Measurements from ENCODE around the gene PACC1.

The PACC1 gene

GRCh38 chr1:212433577-212434462 lies 19.1 kb upstream of the PACC1 start:
- H3K4ac ChIP-seq (ENCODE audit: low read depth, low read length): no peak overlapping the region
- no peak overlapping the region for H4K5ac ChIP-seq (ENCODE audit: low read length)
- no peak overlapping the region for H3K27ac ChIP-seq (ENCODE audit: low read depth, low read length)
- H2AK5ac ChIP-seq (ENCODE audit: low read length): no peak overlapping the region
- H3K23ac ChIP-seq (ENCODE audit: low read length): no peak overlapping the region
- no peak overlapping the region for H3K18ac ChIP-seq (ENCODE audit: low read length)
- no peaks in the 10 kb centered on the region for H3K27me3 ChIP-seq (ENCODE audit: insufficient read depth, low read length, poor library complexity)
- H4K8ac ChIP-seq (ENCODE audit: low read depth, low read length): no peak overlapping the region
- no peak overlapping the region for H2BK120ac ChIP-seq (ENCODE audit: low read depth, low read length)
- no peaks in the 10 kb centered on the region for H3K36me3 ChIP-seq (ENCODE audit: control insufficient read depth, insufficient read depth, low read length)
- H2BK15ac ChIP-seq (replicated peaks; ENCODE audit: low read depth): no peak overlapping the region
- no peaks in the 10 kb centered on the region for H3K79me1 ChIP-seq (ENCODE audit: low read length)
- H3K4me3 ChIP-seq (ENCODE audit: low read length): no peak overlapping the region
- no peak overlapping the region for H3K56ac ChIP-seq (ENCODE audit: low read length)
- H3K4me2 ChIP-seq (ENCODE audit: low read length): peak overlapping the region; percentile 37
- no peaks in the 10 kb centered on the region for H3K4me1 ChIP-seq (ENCODE audit: control insufficient read depth, low read depth, low read length)
- peak overlapping the region; percentile 58 for H3K9ac ChIP-seq (ENCODE audit: low read length)
- no peaks in the 10 kb centered on the region for H3K79me2 ChIP-seq (ENCODE audit: control insufficient read depth, insufficient read depth, low read length)
- H2BK5ac ChIP-seq (ENCODE audit: low read length): no peak overlapping the region
- no peak for DNase-seq
- no CpG with 5 or more reads among the region's 17 CpGs for WGBS (ENCODE audit: extremely low coverage, insufficient coverage, low lambda C conversion rate)

GRCh38 chr1:212432661-212433576 lies 18.2 kb upstream of the PACC1 start, which contains the start of gene NENF:
TSS of gene NENF (plus strand) at chr1:212432920. CDS start at chr1:212432944, 24 bp downstream.
- Histone ChIP-seq H3K4me1 (ENCODE audit: control insufficient read depth, low read depth, low read length) (no peaks in the 10 kb centered on the region), H2BK15ac (replicated peaks; ENCODE audit: low read depth) (no peak within 1 kb of the TSS), H4K8ac (ENCODE audit: low read depth, low read length) (no peak within 1 kb of the TSS), H3K27ac (ENCODE audit: low read depth, low read length) (no peak within 1 kb of the TSS), H2BK120ac (ENCODE audit: low read depth, low read length) (no peak within 1 kb of the TSS), H3K4me3 (ENCODE audit: low read length) (peak within 1 kb of the TSS; percentile 5), H3K23ac (ENCODE audit: low read length) (no peak within 1 kb of the TSS), H3K4ac (ENCODE audit: low read depth, low read length) (peak within 1 kb of the TSS; percentile 39), H2AK5ac (ENCODE audit: low read length) (no peak within 1 kb of the TSS), H3K27me3 (ENCODE audit: insufficient read depth, low read length, poor library complexity) (no peaks in the 10 kb centered on the region), H3K36me3 (ENCODE audit: control insufficient read depth, insufficient read depth, low read length) (no peaks in the 10 kb centered on the region), H4K5ac (ENCODE audit: low read length) (no peak within 1 kb of the TSS), H3K9ac (ENCODE audit: low read length) (peak within 1 kb of the TSS; percentile 64), H3K4me2 (ENCODE audit: low read length) (peak within 1 kb of the TSS; percentile 40), H2BK5ac (ENCODE audit: low read length) (no peak within 1 kb of the TSS), H3K79me1 (ENCODE audit: low read length) (no peaks in the 10 kb centered on the region), H3K56ac (ENCODE audit: low read length) (peak within 1 kb of the TSS; percentile 83), H3K79me2 (ENCODE audit: control insufficient read depth, insufficient read depth, low read length) (no peaks in the 10 kb centered on the region), H3K18ac (ENCODE audit: low read length) (peak within 1 kb of the TSS; percentile 94)
- DNase-seq: peak; percentile 73
- WGBS (ENCODE audit: extremely low coverage, insufficient coverage, low lambda C conversion rate): no CpG with 5 or more reads among the region's 86 CpGs

DNA sequence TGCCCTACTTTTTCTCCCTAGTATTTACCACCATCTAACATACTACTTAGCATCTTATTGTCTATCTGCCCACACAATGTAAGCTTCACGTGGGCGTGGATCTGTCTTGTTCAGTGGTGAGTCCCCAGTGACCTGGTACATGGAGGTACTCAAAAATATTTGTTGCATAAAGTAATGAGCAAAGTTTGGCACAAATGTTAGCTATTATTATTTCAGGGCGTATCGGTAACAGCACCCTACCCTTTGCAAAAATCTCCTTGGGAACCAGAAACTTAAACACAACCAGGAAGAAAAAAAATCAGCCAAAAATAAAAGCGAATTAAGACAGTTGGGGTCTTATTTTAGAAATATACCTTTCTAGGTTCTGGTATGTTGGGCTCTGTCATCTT lies 17.6 kb upstream of the PACC1 start:
- Histone ChIP-seq H3K36me3 (ENCODE audit: control insufficient read depth, insufficient read depth, low read length) (no peaks in the 10 kb centered on the region), H3K27ac (ENCODE audit: low read depth, low read length) (no peak overlapping the region), H3K79me2 (ENCODE audit: control insufficient read depth, insufficient read depth, low read length) (no peaks in the 10 kb centered on the region), H4K8ac (ENCODE audit: low read depth, low read length) (no peak overlapping the region), H2BK120ac (ENCODE audit: low read depth, low read length) (no peak overlapping the region), H3K56ac (ENCODE audit: low read length) (peak overlapping the region; percentile 70), H3K4me2 (ENCODE audit: low read length) (peak overlapping the region; percentile 40), H3K4me3 (ENCODE audit: low read length) (no peak overlapping the region), H3K23ac (ENCODE audit: low read length) (no peak overlapping the region), H3K79me1 (ENCODE audit: low read length) (no peaks in the 10 kb centered on the region), H3K18ac (ENCODE audit: low read length) (no peak overlapping the region), H3K4me1 (ENCODE audit: control insufficient read depth, low read depth, low read length) (no peaks in the 10 kb centered on the region), H2BK5ac (ENCODE audit: low read length) (no peak overlapping the region), H3K27me3 (ENCODE audit: insufficient read depth, low read length, poor library complexity) (no peaks in the 10 kb centered on the region), H2BK15ac (replicated peaks; ENCODE audit: low read depth) (no peak overlapping the region), H3K9ac (ENCODE audit: low read length) (peak overlapping the region; percentile 64), H3K4ac (ENCODE audit: low read depth, low read length) (no peak overlapping the region), H2AK5ac (ENCODE audit: low read length) (no peak overlapping the region), H4K5ac (ENCODE audit: low read length) (no peak overlapping the region)
- no peak for DNase-seq
- no CpG with 5 or more reads among the region's 5 CpGs for WGBS (ENCODE audit: extremely low coverage, insufficient coverage, low lambda C conversion rate)

DNA sequence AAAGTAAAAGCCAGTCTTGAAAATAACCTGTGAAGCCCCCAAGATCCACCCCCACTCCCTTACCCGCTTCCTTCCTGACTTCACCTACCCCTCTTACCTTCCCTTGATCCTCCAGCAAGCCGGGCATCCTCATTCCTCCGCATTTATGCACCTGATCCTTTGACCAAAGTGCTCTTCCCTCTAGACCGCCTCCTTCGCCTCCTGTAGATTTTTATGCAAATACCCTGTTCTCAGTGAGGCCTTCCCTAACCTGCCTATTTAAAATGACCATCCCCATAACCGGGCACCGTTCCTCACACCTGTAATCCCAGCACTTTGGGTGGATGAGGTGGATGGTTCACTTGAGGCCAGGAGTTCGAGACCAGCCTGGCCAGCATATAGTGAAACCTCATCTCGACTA lies 17.0 kb upstream of the PACC1 start:
- H3K79me2 ChIP-seq (ENCODE audit: control insufficient read depth, insufficient read depth, low read length): no peaks in the 10 kb centered on the region
- H4K5ac ChIP-seq (ENCODE audit: low read length): no peak overlapping the region
- H2BK15ac ChIP-seq (replicated peaks; ENCODE audit: low read depth): no peak overlapping the region
- H2BK120ac ChIP-seq (ENCODE audit: low read depth, low read length): no peak overlapping the region
- no peaks in the 10 kb centered on the region for H3K79me1 ChIP-seq (ENCODE audit: low read length)
- no peak overlapping the region for H2AK5ac ChIP-seq (ENCODE audit: low read length)
- no peak overlapping the region for H3K4me2 ChIP-seq (ENCODE audit: low read length)
- H3K36me3 ChIP-seq (ENCODE audit: control insufficient read depth, insufficient read depth, low read length): no peaks in the 10 kb centered on the region
- no peak overlapping the region for H3K23ac ChIP-seq (ENCODE audit: low read length)
- H4K8ac ChIP-seq (ENCODE audit: low read depth, low read length): no peak overlapping the region
- DNase-seq: no peak
- H3K4me3 ChIP-seq (ENCODE audit: low read length): no peak overlapping the region
- H3K18ac ChIP-seq (ENCODE audit: low read length): no peak overlapping the region
- no peaks in the 10 kb centered on the region for H3K4me1 ChIP-seq (ENCODE audit: control insufficient read depth, low read depth, low read length)
- no peak overlapping the region for H3K56ac ChIP-seq (ENCODE audit: low read length)
- WGBS (ENCODE audit: extremely low coverage, insufficient coverage, low lambda C conversion rate): no CpG with 5 or more reads among the region's 9 CpGs
- H2BK5ac ChIP-seq (ENCODE audit: low read length): no peak overlapping the region
- no peak overlapping the region for H3K4ac ChIP-seq (ENCODE audit: low read depth, low read length)
- no peak overlapping the region for H3K9ac ChIP-seq (ENCODE audit: low read length)
- no peak overlapping the region for H3K27ac ChIP-seq (ENCODE audit: low read depth, low read length)
- H3K27me3 ChIP-seq (ENCODE audit: insufficient read depth, low read length, poor library complexity): no peaks in the 10 kb centered on the region

DNA sequence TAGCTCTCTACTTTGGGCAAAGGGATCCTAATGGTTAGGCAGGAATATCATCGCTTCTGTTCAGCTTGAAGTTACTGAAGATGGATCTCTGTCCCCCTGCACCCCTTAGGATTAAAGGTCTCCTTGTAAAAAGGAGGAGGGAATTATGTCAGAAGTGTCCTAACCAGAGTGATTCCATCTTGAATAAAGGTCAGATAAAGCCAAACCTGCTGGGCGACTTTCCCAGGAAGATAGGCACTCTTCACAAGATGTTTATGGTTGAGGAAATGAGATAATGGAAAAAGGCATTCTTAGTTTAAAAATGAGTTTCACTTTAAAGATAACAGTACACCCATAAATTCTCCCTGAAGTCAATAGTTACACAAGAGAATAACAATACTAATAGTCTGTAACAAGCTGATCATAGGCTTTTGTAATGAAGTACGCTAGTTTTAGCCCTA lies 16.3 kb upstream of the PACC1 start:
- Histone ChIP-seq H2BK15ac (replicated peaks; ENCODE audit: low read depth) (no peak overlapping the region), H4K8ac (ENCODE audit: low read depth, low read length) (no peak overlapping the region), H2BK120ac (ENCODE audit: low read depth, low read length) (no peak overlapping the region), H4K5ac (ENCODE audit: low read length) (no peak overlapping the region), H2BK5ac (ENCODE audit: low read length) (no peak overlapping the region), H3K79me2 (ENCODE audit: control insufficient read depth, insufficient read depth, low read length) (no peaks in the 10 kb centered on the region), H3K4me3 (ENCODE audit: low read length) (no peak overlapping the region), H3K27ac (ENCODE audit: low read depth, low read length) (no peak overlapping the region), H3K4ac (ENCODE audit: low read depth, low read length) (no peak overlapping the region), H3K18ac (ENCODE audit: low read length) (no peak overlapping the region), H3K56ac (ENCODE audit: low read length) (no peak overlapping the region), H3K23ac (ENCODE audit: low read length) (no peak overlapping the region), H3K9ac (ENCODE audit: low read length) (no peak overlapping the region), H3K4me1 (ENCODE audit: control insufficient read depth, low read depth, low read length) (no peaks in the 10 kb centered on the region), H3K4me2 (ENCODE audit: low read length) (no peak overlapping the region), H3K36me3 (ENCODE audit: control insufficient read depth, insufficient read depth, low read length) (no peaks in the 10 kb centered on the region), H3K27me3 (ENCODE audit: insufficient read depth, low read length, poor library complexity) (no peaks in the 10 kb centered on the region), H3K79me1 (ENCODE audit: low read length) (no peaks in the 10 kb centered on the region), H2AK5ac (ENCODE audit: low read length) (no peak overlapping the region)
- DNase-seq: peak; percentile 44
- no CpG with 5 or more reads among the region's 3 CpGs for WGBS (ENCODE audit: extremely low coverage, insufficient coverage, low lambda C conversion rate)

Measured in mesendoderm (in vitro differentiated cells).